Common myeloid progenitor, CD34-positive (primary cell): ENCODE results near the gene TMSB15C. TPM values are rescaled to one million over a fixed set of nuclear protein-coding genes. Genes with fewer than 3 reads are reported as not detected.
"Not testable (repeated sequence)": the region's sequence is repeated elsewhere in the genome, so short reads cannot be mapped to it uniquely, and the experiment has no call there.

Experiments used
- CTCF ChIA-PET: fragments of 350-600 bp; sonication (Branson Sonifier 250); formaldehyde crosslinking; loops from one replicate; lab custom pipeline; 2021; ENCODE audit warnings: antibody characterized with exemption; lab: Charles Lee
- POLR2A ChIA-PET: fragments of 350-600 bp; sonication (Branson Sonifier 250); formaldehyde crosslinking; loops from one replicate; lab custom pipeline; 2021; ENCODE audit warnings: antibody characterized with exemption; lab: Charles Lee
- DNase-seq, 3 donors: peaks; one replicate each; pipeline versions ENCODE4 v3.0.0 to v3.0.0-alpha.2; 2013
- H3K27ac ChIP-seq, 2 experiments: 1 replicate in 1 of 2; 2 replicates in 1 of 2; pipeline ENCODE4 v1.7.0; 2013; ENCODE audit warnings: inconsistent platforms in 2 of 2, low read length in 2 of 2, mild to moderate bottlenecking in 2 of 2, low read depth in 1 of 2, moderate library complexity in 1 of 2; ENCODE audit not compliant: severe bottlenecking in 2 of 2, insufficient read depth in 1 of 2, poor library complexity in 1 of 2
- H3K27me3 ChIP-seq, 5 experiments: replicated peaks in 2 of 5; 1 replicate in 3 of 5; 2 replicates in 2 of 5; pipeline versions ENCODE4 v1.6.1 to v1.7.0; 2013; ENCODE audit warnings: low read length in 4 of 5, mild to moderate bottlenecking in 2 of 5, moderate library complexity in 2 of 5, inconsistent platforms in 1 of 5; ENCODE audit not compliant: insufficient read depth in 5 of 5, control insufficient read depth in 4 of 5
- H3K36me3 ChIP-seq, 4 experiments: 1 replicate in 2 of 4; 2 replicates in 2 of 4; pipeline versions ENCODE4 v1.6.1 to v1.7.0; 2013; ENCODE audit warnings: low read length in 3 of 4, control low read depth in 1 of 4, mild to moderate bottlenecking in 1 of 4; ENCODE audit not compliant: control insufficient read depth in 4 of 4, insufficient read depth in 4 of 4
- H3K4me1 ChIP-seq, 4 experiments: 1 replicate in 3 of 4; 2 replicates in 1 of 4; pipeline versions ENCODE4 v1.6.1 to v1.7.1; 2013; ENCODE audit warnings: low read length in 3 of 4, mild to moderate bottlenecking in 3 of 4, control low read depth in 1 of 4, inconsistent platforms in 1 of 4, moderate library complexity in 1 of 4; ENCODE audit not compliant: control insufficient read depth in 4 of 4, insufficient read depth in 4 of 4; ENCODE audit errors: control extremely low read depth in 1 of 4
- H3K4me3 ChIP-seq, 7 experiments: 1 replicate in 4 of 7; 2 replicates in 3 of 7; pipeline versions ENCODE4 v1.5.1 to v1.7.0; 2013; ENCODE audit warnings: mild to moderate bottlenecking in 7 of 7, low read length in 6 of 7, moderate library complexity in 6 of 7, inconsistent platforms in 2 of 7, low read depth in 2 of 7, control low read depth in 1 of 7; ENCODE audit not compliant: insufficient read depth in 4 of 7, control insufficient read depth in 1 of 7; ENCODE audit errors: extremely low read depth in 1 of 7
- H3K9me3 ChIP-seq, 5 experiments: 1 replicate in 4 of 5; 2 replicates in 1 of 5; pipeline versions ENCODE4 v1.6.1 to v1.7.1; 2013; ENCODE audit warnings: low read length in 4 of 5, mild to moderate bottlenecking in 2 of 5, inconsistent platforms in 1 of 5, low read depth in 1 of 5, moderate library complexity in 1 of 5; ENCODE audit not compliant: control insufficient read depth in 4 of 5, insufficient read depth in 2 of 5; ENCODE audit errors: control extremely low read depth in 1 of 5
- WGBS: methylation state at CpG from one replicate; pipeline ENCODE4 v1.1.5; 2013; ENCODE audit not compliant: insufficient coverage; 5-methylcytosine and 5-hydroxymethylcytosine counted together
- polyA plus RNA-seq: library from polyadenylated mRNA; unstranded; fragments of 120-200 nt; gene quantifications from one replicate; pipeline ENCODE4 v1.2.1, GENCODE V29; 2013

The TMSB15C gene
- 5.1 TPM for polyA plus RNA-seq

GRCh38 chrX:104075778-104076445, at the start of gene TMSB15C:
Gene TMSB15C (minus strand): TSS chrX:104076236.
- POLR2A ChIA-PET, CTCF ChIA-PET, H3K27ac ChIP-seq, H3K4me3 ChIP-seq, H3K27me3 ChIP-seq, DNase-seq, H3K36me3 ChIP-seq, H3K4me1 ChIP-seq, H3K9me3 ChIP-seq: not testable (repeated sequence)
- WGBS = no CpG with 5 or more reads among the region's 46 CpGs

GRCh38 chrX:104122829-104123228, 46.8 kb upstream of the TMSB15C start:
- Histone ChIP-seq H3K4me3 (peak overlapping the region in 1 of 7 experiments; percentile 33), H3K27ac (no peak overlapping the region), H3K9me3 (no peaks in the 10 kb centered on the region), H3K27me3 (no peaks in the 10 kb centered on the region), H3K36me3 (peaks cover 0 to 2% (median 0%) of the 10 kb centered on the region in 4 experiments), H3K4me1 (peaks cover 0 to 15% (median 5%) of the 10 kb centered on the region in 4 experiments)
- peak in 2 of 3 donors; percentile 40 to 64 for DNase-seq
- ChIA-PET CTCF (interaction anchor here (0.7 to 0.9 kb wide), 2 partner anchors 9 to 24 kb away, joined by 3 to 4 read pairs; no protein-coding TSS in a partner anchor), POLR2A (no interaction called here)
- 25% methylated on average over 5 of the region's 5 CpGs for WGBS

- no peak for DNase-seq
- H3K4me1 ChIP-seq = peaks cover 0 to 15% (median 5%) of the 10 kb centered on the region in 4 experiments
- ChIA-PET POLR2A (no interaction called here), CTCF (interaction anchor here (1.4 kb wide), 1 partner anchor 14 kb away, joined by 4 read pairs; no protein-coding TSS in a partner anchor)
- 100% methylated on average over 1 of the region's 1 CpG for WGBS
- H3K36me3 ChIP-seq = no peaks in the 10 kb centered on the region
- H3K27ac ChIP-seq = no peak overlapping the region
- H3K27me3 ChIP-seq = peaks cover 0 to 14% (median 0%) of the 10 kb centered on the region in 5 experiments
- no peak overlapping the region for H3K4me3 ChIP-seq
- H3K9me3 ChIP-seq = no peaks in the 10 kb centered on the region
Observed at GRCh38 chrX:104118765-104119164, 42.7 kb upstream of the TMSB15C start.

GRCh38 chrX:104117759-104118158, 41.7 kb upstream of the TMSB15C start:
- no peak overlapping the region for H3K27ac ChIP-seq
- no peaks in the 10 kb centered on the region for H3K36me3 ChIP-seq
- ChIA-PET CTCF (no interaction called here), POLR2A (no interaction called here)
- H3K4me1 ChIP-seq = peaks cover 0 to 11% (median 3%) of the 10 kb centered on the region in 4 experiments
- no peak overlapping the region for H3K4me3 ChIP-seq
- peaks cover 0 to under 1% (median 0%) of the 10 kb centered on the region in 5 experiments for H3K9me3 ChIP-seq
- DNase-seq = no peak
- peaks cover 0 to 23% (median 0%) of the 10 kb centered on the region in 5 experiments for H3K27me3 ChIP-seq

- WGBS = 33% methylated on average over 10 of the region's 24 CpGs
- Histone ChIP-seq H3K9me3 (peaks cover 0 to 2% (median 0%) of the 10 kb centered on the region in 5 experiments), H3K27ac (no peak overlapping the region), H3K27me3 (peaks cover 0 to 34% (median 0%) of the 10 kb centered on the region in 5 experiments), H3K4me1 (peaks cover 0 to 19% (median 4%) of the 10 kb centered on the region in 4 experiments), H3K36me3 (no peaks in the 10 kb centered on the region), H3K4me3 (peak overlapping the region in 6 of 7 experiments; percentile 7 to 80 (median 60))
- CTCF ChIA-PET = interaction anchor here (0.8 to 2.2 kb wide), 10 partner anchors 8 to 269 kb away, joined by 3 to 18 read pairs (median 4); no protein-coding TSS in a partner anchor
- peak; percentile 58 to 73 (median 71) for DNase-seq
- POLR2A ChIA-PET = no interaction called here
Observed at GRCh38 chrX:104113222-104113965, 37.4 kb upstream of the TMSB15C start.

GRCh38 chrX:104112326-104112951, 36.4 kb upstream of the TMSB15C start, which contains the start of gene ZCCHC18:
Gene ZCCHC18 (plus strand): TSS chrX:104112523. CDS start chrX:104114112, 1,589 bp downstream.
- H3K27me3 ChIP-seq = peaks cover 0 to 34% (median 0%) of the 10 kb centered on the region in 5 experiments
- no peak within 1 kb of the TSS for H3K27ac ChIP-seq
- 27% methylated on average over 52 of the region's 67 CpGs for WGBS
- POLR2A ChIA-PET = no interaction called here
- peaks cover 0 to 2% (median 0%) of the 10 kb centered on the region in 5 experiments for H3K9me3 ChIP-seq
- CTCF ChIA-PET = interaction anchor here (0.8 to 2.4 kb wide), 8 partner anchors 9 to 268 kb away, joined by 3 to 18 read pairs (median 6); no protein-coding TSS in a partner anchor
- peak in 2 of 3 donors; percentile 44 to 60 for DNase-seq
- H3K4me1 ChIP-seq = peaks cover 0 to 19% (median 4%) of the 10 kb centered on the region in 4 experiments
- no peaks in the 10 kb centered on the region for H3K36me3 ChIP-seq
- H3K4me3 ChIP-seq = peak within 1 kb of the TSS; percentile 37 to 80 (median 60)
